Measurements from ENCODE around the gene HECTD2. TPM values are rescaled to one million over a fixed set of nuclear protein-coding genes. Genes with fewer than 3 reads are reported as not detected.

Gene HECTD2
- total RNA-seq, 4 donors from 2014 or later: 9.6 to 20.5 (median 20.3) TPM

DNA sequence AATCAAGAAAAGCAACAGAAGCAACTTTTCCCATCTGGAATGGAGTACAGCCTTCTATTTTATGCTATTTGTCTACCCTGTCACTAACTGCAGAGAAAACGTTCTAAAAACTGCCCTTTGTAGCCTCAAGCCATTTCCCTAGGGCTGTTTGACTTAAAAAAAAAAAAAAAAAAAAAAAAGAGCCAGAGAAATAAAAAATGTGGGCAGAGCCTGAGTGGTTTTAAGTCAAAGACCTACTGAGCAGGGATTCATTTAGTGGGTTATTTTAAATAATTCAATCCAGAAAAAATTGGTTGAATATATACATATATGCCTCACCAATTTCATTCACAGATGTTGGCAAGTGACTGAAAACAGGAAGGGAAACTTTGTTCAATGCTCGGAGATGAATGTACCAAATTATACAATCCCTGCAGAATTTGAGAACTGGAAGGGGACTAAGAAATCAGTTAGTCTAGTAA lies 147.5 kb downstream of the HECTD2 start:
- TF ChIP-seq, protein P1, sequence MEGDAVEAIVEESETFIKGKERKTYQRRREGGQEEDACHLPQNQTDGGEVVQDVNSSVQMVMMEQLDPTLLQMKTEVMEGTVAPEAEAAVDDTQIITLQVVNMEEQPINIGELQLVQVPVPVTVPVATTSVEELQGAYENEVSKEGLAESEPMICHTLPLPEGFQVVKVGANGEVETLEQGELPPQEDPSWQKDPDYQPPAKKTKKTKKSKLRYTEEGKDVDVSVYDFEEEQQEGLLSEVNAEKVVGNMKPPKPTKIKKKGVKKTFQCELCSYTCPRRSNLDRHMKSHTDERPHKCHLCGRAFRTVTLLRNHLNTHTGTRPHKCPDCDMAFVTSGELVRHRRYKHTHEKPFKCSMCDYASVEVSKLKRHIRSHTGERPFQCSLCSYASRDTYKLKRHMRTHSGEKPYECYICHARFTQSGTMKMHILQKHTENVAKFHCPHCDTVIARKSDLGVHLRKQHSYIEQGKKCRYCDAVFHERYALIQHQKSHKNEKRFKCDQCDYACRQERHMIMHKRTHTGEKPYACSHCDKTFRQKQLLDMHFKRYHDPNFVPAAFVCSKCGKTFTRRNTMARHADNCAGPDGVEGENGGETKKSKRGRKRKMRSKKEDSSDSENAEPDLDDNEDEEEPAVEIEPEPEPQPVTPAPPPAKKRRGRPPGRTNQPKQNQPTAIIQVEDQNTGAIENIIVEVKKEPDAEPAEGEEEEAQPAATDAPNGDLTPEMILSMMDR (IDR thresholded peaks at IDR 0.05; ENCODE audit: low read depth): no peak

DNA sequence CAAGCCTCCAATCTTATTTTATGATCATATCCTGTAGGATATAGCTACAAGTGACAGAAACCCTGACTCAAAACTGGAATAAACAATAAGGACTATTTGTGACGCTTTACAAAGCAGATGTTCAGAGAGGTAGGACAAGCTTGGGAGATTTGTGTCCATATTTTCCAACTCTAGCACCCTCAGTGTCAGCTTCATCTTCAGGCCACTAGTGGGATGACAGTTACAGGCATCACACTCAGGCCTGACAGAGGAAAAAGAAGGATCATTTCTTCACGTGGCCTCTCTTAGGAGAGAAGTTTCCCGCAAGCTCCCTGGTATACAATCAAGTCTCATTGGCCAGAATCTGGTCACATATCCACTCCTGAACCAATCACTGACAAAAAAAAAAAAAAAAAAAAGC lies 148.3 kb downstream of the HECTD2 start:
- TF ChIP-seq, protein P1 (IDR thresholded peaks at IDR 0.05; ENCODE audit: low read depth): no peak

DNA sequence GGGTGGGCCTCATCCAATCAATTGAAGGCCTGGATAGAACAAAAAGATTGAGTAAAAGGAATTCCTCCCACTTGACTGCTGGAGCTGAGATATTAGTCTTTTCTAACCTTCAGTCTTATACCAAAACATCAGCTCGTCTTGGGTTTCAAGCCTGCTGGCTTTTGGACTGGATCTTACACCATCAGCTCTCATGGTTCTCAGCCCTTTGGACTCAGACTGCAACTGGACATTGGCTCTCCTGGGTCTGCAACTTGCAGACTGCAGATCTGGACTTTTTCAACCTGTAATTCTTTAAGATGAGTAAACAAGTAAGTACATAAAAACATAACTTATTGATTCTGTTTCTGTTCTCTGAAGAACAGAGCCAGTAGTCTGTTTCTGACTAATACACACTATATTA lies 149.0 kb downstream of the HECTD2 start:
- TF ChIP-seq, protein P1 (IDR thresholded peaks at IDR 0.05; ENCODE audit: low read depth): no peak

DNA sequence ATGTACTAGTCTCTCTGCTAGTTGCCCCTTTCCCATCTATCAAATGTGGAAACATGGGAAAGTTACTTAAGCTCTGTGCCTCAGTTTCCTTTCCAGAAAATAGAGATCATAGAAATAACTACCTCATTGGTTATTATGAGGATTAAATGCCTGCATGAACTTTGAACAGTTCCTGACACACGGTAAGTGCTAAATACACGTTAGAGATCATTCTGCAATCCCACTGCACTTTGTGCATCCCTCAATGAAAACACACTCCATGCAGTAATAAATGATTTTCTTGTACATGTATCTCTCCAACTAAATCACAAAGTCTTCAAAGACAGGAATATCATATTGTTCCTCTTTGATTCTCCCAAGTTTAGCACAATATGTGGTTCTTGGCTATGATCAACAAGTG lies 149.6 kb downstream of the HECTD2 start:
- TF ChIP-seq, protein P1 (IDR thresholded peaks at IDR 0.05; ENCODE audit: low read depth): no peak

DNA sequence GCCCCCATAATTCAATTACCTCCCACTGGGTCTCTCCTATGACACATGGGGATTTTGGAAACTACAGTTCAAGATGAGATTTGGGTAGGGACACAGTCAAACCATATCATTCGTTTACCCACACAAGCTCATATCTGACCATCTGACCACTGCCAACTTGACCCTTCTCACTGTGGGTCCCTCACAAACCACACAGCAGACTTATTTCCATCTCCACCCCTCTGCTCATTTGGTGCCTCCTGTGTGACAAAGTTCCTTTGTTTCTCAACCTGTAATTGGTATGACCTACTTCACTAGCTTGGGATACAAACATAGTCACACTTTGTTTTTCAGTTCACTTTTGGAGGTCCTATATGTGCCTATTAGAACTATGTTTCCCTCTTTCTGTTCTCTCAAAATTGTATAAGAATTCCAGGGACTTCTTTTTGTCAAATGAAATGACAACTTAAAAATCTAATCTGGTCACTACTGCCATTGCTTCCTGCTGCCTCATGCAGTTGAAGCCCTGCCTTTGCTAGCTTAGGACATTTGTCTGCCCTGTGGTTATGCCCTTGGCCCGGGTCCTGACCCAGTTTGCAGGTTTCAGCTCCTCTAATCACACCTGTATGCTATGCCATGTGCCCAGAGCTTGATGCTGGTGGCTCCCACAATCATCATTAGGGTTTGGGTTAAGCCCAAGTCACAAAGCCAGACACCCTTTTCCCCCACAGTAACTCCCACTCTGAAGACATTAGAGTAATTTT lies 152.9 kb downstream of the HECTD2 start:
- TF ChIP-seq, protein P1 (IDR thresholded peaks at IDR 0.05; ENCODE audit: low read depth): no peak

DNA sequence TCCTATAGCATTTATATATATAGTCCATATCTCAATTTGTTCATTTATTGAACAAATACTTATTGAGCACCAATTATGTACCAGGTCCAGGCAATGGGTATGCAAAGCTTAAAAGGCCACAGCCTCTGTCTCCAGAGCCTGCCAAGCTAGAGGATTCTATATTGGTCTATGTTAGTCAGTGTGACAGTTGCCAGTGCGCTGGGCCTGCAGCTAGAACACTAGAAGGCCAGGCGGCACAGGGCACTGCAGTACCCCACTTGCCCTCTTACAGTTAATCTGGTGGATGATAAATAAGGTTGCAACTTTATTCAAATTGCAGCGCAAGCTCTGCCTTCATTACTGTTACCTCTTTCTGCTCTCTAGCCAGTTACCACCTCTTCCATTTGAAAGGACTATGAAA lies 153.9 kb downstream of the HECTD2 start:
- TF ChIP-seq, protein P1 (IDR thresholded peaks at IDR 0.05; ENCODE audit: low read depth): no peak

Small RNA genes lying within 50 kb of the gene (small RNA-seq; reads per million reads assigned to genes)
- gene AL161798.1: not detected
- gene RPS27P1: not detected

Other genes starting within 250 kb of the HECTD2 start
- gene PCGF5, start 189.7 kb upstream of the HECTD2 start, total RNA-seq: 10 to 100 TPM; 36.2 to 69.0 (median 43.3) TPM
- 1 to 10 TPM; 1.7 to 8.8 (median 5.1) TPM for gene PPP1R3C, start 222.7 kb downstream of the HECTD2 start, total RNA-seq